ENCODE results near the gene GSG1L.

- TF ChIP-seq RBM14 (IDR thresholded peaks at IDR 0.05; ENCODE audit: borderline replicate concordance, insufficient read depth, low read depth, low read length) (no peak), EP300 (IDR thresholded peaks at IDR 0.05; ENCODE audit: low read length) (no peak), GTF3C2 (IDR thresholded peaks at IDR 0.05; ENCODE audit: borderline replicate concordance, extremely low read depth, insufficient read length) (no peak), E2F3 (CRISPR knock-in tag; IDR thresholded peaks at IDR 0.05) (no peak), MXI1 (IDR thresholded peaks at IDR 0.05; ENCODE audit: low read depth, low read length) (no peak)
Measured at GRCh38 chr16:27853101-27853500, 210.4 kb downstream of the GSG1L start.

All from K562 (cell line).